ENCODE data around the gene TXNRD1.
"Not testable (repeated sequence)": the region's sequence is repeated elsewhere in the genome, so short reads cannot be mapped to it uniquely, and the experiment has no call there.

TXNRD1 gene

DNA sequence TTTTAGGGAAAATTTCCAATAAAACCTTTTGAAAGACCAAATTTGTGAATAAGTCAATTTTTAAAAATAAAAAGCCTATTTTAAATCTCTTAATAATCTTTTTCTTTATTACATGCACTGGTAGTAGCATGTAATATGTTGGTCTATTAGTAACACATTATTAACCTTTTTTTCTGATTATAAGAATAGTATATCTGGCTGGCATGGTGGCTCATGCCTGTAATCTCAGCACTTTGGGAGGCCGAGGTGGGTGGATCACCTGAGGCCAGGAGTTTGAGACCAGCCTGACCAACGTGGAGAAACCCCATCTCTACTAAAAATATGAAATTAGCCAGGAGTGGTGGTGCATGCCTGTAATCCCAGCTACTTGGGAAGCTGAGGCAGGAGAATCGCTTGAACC is 116.7 kb downstream of the TXNRD1 start:
- not testable (repeated sequence) for DNase-seq

DNA sequence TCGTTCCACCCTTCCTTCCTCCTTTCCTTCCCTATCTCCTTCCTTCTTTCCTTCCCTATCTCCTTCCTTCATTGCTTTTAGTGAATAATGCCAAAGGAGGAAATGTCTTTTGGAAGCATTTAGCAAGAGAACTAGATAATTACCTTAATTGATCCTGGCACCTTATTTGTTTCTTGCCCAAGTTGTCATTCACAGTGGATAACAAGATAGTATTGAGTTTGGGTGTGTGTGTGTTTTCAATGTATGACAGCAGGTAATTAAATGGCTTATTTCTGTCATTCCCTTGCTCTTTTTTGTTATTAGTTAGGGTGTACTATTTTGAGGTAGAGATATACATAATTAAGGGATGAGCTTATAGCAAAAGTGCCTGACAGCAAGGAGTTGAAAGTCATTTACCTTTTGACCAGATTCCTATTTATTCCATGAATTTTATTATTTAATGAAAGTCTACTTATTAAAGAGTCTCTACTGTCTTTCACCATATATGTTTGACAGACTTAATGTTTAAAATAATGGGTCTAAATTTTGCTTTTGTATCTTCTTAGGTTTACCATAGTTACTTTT is 118.2 kb downstream of the TXNRD1 start:
- no peak for DNase-seq

DNA sequence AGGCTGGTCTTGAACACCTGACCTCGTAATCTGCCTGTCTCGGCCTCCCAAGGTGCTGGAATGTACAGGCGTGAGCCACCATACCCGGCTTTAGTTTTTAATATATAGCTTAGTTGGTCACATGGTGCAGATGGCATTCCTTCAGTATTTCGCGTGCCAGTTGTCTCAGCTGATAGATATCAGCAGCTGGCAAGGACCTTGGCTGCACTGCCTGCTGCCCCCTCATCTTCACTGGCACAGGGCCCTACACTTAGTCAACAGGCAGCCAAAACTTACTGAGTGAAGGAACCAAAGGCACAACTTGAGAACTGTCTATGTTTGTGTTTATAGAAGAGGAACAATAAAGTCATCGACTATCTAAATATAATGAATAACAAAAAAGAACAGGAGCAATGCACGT is 119.0 kb downstream of the TXNRD1 start:
- DNase-seq = no peak

- DNase-seq = no peak
Measured at GRCh38 chr12:104336115-104336514, 120.5 kb downstream of the TXNRD1 start.

DNA sequence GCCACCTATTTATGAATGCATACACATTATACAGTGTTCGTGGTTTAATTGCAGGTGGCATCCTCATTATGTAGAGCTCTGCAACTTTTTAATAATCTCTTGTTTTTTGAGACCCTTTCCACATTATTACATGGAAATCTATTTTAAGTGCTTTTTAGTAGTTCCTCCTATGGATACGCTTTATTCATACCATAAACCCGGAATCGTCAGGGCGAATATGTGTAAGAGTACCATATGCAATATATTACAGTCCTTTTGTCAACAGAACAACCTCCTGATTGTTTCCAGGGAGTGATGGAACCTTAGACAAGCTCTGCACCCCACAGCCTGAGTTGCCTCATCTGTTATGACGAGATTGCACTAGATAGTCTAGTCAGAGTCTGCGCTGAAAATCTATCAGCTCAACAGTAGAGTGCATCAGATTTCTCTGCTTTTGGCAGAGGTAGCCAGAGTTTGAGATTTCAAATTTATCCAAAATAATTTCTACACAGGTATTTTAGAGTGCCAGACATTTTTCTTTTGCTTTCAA is 121.5 kb downstream of the TXNRD1 start:
- DNase-seq = no peak

DNA sequence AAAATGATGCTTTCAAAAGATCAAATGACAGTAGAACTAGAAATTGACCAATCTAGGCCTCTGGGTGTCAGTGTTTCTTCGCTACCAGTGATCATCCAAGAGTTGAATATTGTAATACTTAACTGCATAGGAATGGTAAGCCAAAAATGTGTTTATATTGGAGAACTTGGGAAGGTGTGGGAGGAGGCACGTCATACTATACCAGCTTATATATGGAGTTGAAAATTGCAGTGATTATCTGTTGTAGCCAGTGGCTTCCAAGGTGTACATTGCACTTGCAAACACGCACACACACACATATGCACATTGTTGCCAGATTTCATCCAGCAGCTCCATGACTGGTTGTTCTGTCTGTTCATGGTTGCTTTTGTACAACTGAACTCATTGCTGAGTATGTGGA is 124.1 kb downstream of the TXNRD1 start:
- no peak for DNase-seq

DNA sequence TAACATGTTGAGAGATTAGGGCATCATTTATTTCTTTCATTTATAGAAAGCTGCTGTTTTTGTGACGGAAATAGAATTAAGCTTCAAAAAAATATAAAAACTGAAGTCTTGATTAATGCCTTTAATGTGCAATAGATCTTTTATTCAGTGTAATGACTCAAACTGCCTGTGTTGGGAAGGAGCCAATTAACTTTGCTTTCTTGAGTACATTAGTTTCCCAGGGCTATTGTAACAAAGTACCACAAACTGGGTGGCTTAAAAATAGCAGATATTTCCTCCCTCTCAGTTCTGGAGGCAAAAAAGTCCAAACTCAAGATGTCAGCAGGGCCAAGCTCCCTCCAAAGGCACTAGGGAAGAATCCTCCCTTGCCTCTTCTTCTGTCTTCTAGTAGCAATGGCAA is 124.6 kb downstream of the TXNRD1 start:
- no peak for DNase-seq

- no peak for DNase-seq
Measured at GRCh38 chr12:104340925-104341611, 125.5 kb downstream of the TXNRD1 start.

GRCh38 chr12:104342147-104342546 is 126.6 kb downstream of the TXNRD1 start:
- no peak for DNase-seq

DNA sequence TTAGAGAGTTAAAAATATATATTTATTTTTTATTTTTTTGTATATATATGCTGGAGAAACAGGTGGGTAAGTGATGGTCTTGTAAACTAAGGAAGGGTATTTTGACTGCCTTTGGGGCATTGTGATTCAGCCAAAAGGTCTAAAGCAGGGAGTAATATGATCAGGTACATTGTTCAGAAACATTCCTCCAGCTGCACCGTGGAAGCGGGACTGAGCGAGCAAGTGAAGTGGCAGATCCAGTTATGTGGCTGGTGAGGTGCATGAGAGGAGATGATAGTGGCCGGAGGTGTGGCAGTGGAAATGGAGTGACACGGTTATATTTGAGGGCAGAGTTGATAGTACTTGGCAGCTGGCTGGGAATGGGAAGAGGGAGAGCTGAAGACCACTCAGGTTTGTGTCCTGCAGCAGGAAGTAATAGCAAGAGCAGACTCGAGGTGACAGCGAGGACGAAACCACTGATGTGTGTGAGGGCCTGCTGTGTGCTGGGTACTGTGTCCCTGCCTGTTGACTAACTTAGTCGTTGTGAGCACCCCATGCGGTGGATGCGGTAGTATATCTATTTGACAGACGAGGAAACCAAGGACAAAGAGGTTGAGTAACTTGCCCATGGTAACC is 127.2 kb downstream of the TXNRD1 start:
- DNase-seq = no peak

DNA sequence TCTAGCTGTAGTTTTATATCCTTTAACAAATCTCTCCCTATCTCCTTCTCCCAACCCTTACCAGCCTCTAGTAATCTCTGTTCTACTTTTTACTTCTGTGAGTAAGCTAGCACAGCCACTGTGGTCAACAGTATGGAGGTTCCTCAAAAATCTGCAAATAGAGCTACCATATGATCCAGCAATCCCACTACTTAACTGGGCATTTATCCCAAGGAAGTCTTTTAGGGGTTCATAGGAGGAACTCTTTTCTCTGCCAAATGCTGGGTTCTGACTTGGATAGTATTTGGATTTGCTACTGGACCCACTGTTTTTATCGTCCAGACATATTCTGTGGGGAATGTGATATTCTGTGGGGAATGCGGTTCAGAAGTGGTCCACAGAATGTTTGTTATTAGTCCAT is 129.1 kb downstream of the TXNRD1 start:
- no peak for DNase-seq

DNA sequence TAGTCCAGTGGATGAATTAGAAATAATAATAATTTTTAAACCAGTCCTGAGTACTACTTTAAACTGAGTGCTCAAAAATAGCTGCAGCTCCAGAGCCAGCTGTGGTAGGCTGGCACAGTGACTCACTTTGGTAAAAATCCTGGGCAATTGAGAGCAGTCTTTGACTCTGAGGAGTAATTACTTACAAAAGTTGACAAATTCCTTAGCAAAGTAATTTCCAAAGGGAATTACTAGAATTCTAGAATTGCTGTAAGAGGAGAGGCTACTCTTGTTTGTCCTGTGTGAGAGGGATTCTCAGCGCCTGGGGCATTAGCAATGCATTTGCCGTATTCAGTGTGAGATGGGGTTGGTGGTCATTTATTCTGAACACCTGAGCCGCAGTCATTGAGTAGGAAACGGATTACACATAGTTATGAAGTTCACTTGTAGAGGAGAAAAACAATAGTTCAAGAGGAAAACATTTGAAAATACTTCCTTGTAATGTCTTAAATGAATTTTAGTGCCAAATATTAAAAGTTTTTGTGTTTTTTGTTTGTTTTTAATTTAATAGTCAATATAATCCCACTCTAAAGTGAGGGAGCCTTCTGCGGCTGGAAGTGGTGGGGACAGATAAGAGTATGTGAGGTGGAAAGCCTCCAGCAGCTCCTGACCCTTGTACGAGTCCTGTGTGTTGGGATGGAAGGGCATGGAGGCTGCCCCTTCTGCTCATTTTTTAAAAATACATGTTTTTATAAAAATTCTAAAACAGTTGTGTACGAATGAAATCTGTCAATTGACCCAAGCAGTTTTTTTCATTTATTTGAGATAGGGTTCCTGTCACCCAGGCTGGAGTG is 129.9 kb downstream of the TXNRD1 start:
- DNase-seq = no peak

DNA sequence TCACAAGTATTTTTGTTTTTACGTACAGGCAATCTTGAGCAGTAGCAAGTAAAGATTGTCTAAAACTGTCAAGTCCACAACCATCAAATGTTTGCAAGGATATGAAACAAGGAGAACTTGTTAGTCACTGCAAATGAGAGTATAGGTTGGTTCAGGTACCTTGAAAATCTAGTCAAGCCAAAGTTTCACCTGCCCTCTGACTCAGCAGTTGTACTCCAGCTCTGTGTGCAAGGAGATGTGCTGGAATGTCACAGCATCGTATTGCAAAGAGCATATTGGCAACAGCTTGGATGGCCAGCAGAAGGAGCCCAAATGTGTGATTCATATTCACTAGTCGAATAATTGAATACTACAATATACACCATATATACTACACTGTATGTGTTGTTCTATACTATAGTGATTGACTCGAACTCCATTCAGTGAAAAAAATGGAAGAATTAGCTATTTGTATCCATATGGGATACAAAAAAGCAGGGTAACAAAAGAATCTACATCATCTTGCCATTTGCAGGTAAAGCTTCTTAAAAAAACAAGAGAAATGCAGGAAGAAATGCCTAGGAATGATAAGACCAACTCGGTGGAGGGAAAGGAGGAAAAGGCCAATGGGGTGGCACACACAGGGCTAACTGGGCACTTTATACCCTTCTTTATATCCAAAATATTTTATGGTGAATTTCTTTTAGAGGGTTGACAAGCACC is 131.9 kb downstream of the TXNRD1 start:
- no peak for DNase-seq

DNA sequence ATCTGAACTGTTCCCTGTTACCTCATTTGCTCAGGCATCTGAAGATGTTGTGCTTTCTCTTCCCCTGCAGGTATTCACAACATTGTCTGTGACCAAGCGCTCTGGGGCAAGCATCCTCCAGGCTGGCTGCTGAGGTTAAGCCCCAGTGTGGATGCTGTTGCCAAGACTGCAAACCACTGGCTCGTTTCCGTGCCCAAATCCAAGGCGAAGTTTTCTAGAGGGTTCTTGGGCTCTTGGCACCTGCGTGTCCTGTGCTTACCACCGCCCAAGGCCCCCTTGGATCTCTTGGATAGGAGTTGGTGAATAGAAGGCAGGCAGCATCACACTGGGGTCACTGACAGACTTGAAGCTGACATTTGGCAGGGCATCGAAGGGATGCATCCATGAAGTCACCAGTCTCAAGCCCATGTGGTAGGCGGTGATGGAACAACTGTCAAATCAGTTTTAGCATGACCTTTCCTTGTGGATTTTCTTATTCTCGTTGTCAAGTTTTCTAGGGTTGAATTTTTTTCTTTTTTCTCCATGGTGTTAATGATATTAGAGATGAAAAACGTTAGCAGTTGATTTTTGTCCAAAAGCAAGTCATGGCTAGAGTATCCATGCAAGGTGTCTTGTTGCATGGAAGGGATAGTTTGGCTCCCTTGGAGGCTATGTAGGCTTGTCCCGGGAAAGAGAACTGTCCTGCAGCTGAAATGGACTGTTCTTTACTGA is 132.9 kb downstream of the TXNRD1 start:
- DNase-seq = no peak

- no peak for DNase-seq
Measured at GRCh38 chr12:104348994-104349494, 133.5 kb downstream of the TXNRD1 start.

GRCh38 chr12:104350211-104351056 is 134.9 kb downstream of the TXNRD1 start:
- no peak for DNase-seq

GRCh38 chr12:104351057-104351983 is 135.7 kb downstream of the TXNRD1 start:
- no peak for DNase-seq

DNA sequence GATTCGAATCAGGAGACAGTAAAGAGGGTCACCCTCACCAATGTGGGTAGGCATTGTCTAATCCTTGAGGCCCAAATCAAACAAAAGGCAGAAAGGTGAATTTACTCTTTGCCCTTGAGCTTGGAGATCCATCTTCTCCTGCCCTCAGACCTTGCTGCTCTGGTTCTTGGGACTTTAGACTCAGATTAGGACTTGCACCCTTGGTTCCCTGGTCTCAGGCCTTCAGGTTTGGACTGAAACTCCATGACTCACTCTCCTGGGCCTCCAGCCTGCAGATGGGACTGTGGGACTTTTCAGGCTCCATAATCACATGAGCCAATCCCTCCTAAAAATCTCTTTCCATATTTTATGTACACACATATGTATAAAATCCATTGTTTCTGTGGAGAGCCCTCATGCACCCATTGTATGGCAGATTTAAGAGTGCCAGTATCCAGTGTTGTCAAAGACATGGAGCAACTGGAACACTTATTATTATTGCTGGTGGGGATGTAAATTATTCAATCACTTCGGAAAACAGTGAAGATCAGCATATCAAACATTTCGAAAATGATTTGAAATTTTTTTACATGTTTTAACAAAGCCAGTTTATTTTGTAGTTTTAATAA is 136.6 kb downstream of the TXNRD1 start:
- no peak for DNase-seq
